ENCODE measurements around the gene RCBTB2. TPM values are rescaled to one million over a fixed set of nuclear protein-coding genes. Genes with fewer than 3 reads are reported as not detected.

RCBTB2 gene
- total RNA-seq, 1 experiment from 2014 or later, result 11.7 TPM

DNA sequence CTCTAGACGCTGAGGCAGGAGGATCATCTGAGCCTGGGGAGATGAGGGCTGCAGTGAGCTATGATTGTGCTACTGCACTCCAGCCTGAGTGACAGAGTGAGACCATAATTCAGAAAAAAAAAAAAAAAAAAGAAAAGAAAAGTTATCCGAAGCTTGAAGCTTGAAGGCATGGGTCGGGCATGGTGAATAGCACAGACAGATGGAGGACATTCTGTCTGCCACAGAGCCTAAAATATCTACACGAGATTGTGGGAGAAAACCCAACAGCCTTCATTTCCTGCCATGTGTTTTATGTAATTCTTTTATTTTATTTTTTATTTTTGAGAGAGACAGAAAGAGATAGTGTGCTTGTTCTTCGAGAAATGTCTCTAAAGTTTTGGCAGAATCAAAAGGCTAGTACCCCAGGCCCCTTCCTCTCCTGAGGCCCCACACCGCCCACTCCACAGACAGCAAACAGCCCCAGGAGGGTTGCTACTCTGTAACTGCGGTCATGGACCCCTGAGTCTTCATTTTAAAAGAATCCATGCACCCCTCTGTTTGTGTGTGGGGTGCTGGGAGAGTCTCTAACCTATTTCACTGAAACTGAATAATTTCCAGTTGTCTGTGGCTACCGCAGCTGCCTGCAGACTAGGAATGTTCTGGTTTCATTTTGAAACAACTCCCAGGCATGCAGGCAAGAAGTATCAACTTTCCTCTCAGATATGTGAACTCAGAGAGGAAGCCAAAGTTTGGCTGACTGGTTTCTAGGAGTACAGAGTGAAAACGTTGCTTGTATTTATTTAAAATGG, 38.4 kb upstream of the RCBTB2 start:
- Mint-ChIP-seq H3K27me3 (ENCODE audit: low read depth) (no peaks in the 10 kb centered on the region; the same call in 1 of the 2 replicates), H3K9me3 (no peaks in the 10 kb centered on the region), H3K27ac (no peak overlapping the region), H3K36me3 (ENCODE audit: insufficient read depth in 1 of 3, low read depth in 3 of 3) (no peaks in the 10 kb centered on the region), H3K4me3 (no peak overlapping the region), H3K4me1 (peaks cover 8 to 10% of the 10 kb centered on the region in 2 experiments)
- Histone ChIP-seq H4K8ac (replicated peaks; ENCODE audit: insufficient read length, low read depth, low read length) (no peak overlapping the region), H2BK15ac (ENCODE audit: low read depth, low read length) (no peak overlapping the region), H3T11ph (ENCODE audit: low read length) (no peak overlapping the region), H3K56ac (ENCODE audit: insufficient read length, low read depth, low read length) (no peak overlapping the region), H3K23me2 (ENCODE audit: insufficient read length, low read depth, low read length, poor library complexity, severe bottlenecking) (no peaks in the 10 kb centered on the region), H3K27ac (ENCODE audit: insufficient read length, low read depth, low read length) (no peak overlapping the region), H2BK20ac (ENCODE audit: low read depth, low read length, poor library complexity, severe bottlenecking) (no peak overlapping the region), H2AK5ac (ENCODE audit: insufficient read length, low read length) (no peak overlapping the region), H3K18ac (ENCODE audit: insufficient read length, low read depth, low read length) (no peak overlapping the region), H4K20me1 (ENCODE audit: control insufficient read depth, insufficient read depth, insufficient read length) (no peaks in the 10 kb centered on the region), H4K91ac (ENCODE audit: insufficient read length, low read depth, low read length) (no peak overlapping the region), H2BK120ac (ENCODE audit: low read depth, low read length, poor library complexity, severe bottlenecking) (no peak overlapping the region), H2AFZ (ENCODE audit: low read length) (peak overlapping the region; percentile 33), H3K4me2 (ENCODE audit: insufficient read depth, insufficient read length, low read length) (no peak overlapping the region), H3K79me2 (ENCODE audit: insufficient read depth, low read length) (no peaks in the 10 kb centered on the region), H3K27me3 (ENCODE audit: insufficient read depth, low read length) (no peaks in the 10 kb centered on the region), H2BK5ac (ENCODE audit: insufficient read length, low read length) (no peak overlapping the region), H3K9ac (ENCODE audit: extremely low read depth, insufficient read length, low read length) (no peak overlapping the region), H3K4me1 (ENCODE audit: insufficient read depth, low read length) (no peaks in the 10 kb centered on the region; the same call in 1 of the 2 replicates), H4K5ac (ENCODE audit: insufficient read length, low read depth, low read length) (no peak overlapping the region), H3K23ac (ENCODE audit: insufficient read length, low read depth, low read length) (no peak overlapping the region), H3K4ac (ENCODE audit: low read depth, low read length) (no peak overlapping the region), H3K79me1 (ENCODE audit: insufficient read depth, low read depth, low read length, poor library complexity, severe bottlenecking) (no peaks in the 10 kb centered on the region), H3K14ac (ENCODE audit: insufficient read depth, low read length) (no peak overlapping the region), H2BK12ac (ENCODE audit: insufficient read length, low read depth, low read length) (no peak overlapping the region), H3K9me3 (ENCODE audit: control insufficient read depth, low read depth, low read length) (no peaks in the 10 kb centered on the region)
- WGBS (ENCODE audit: extremely low coverage, insufficient read length, low lambda C conversion rate), result no CpG with 5 or more reads among the region's 9 CpGs
- no peak for DNase-seq
- TF ChIP-seq, protein P1, sequence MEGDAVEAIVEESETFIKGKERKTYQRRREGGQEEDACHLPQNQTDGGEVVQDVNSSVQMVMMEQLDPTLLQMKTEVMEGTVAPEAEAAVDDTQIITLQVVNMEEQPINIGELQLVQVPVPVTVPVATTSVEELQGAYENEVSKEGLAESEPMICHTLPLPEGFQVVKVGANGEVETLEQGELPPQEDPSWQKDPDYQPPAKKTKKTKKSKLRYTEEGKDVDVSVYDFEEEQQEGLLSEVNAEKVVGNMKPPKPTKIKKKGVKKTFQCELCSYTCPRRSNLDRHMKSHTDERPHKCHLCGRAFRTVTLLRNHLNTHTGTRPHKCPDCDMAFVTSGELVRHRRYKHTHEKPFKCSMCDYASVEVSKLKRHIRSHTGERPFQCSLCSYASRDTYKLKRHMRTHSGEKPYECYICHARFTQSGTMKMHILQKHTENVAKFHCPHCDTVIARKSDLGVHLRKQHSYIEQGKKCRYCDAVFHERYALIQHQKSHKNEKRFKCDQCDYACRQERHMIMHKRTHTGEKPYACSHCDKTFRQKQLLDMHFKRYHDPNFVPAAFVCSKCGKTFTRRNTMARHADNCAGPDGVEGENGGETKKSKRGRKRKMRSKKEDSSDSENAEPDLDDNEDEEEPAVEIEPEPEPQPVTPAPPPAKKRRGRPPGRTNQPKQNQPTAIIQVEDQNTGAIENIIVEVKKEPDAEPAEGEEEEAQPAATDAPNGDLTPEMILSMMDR (conservative IDR thresholded peaks at IDR 0.05), result no peak

Measured in H9 (cell line).